GM23338 (cell line): Measurements from ENCODE around the gene TXNL4A. TPM values are rescaled to one million over a fixed set of nuclear protein-coding genes. Genes with fewer than 3 reads are reported as not detected.

Experiments used
- ATAC-seq: fragments of 200-7000 bp; cut with Tn5 transposase; 3 replicates; pipeline ENCODE4 v1.9.1; 2020
- DNase-seq: peaks from one replicate; pipeline ENCODE4 v3.0.0-alpha.2; 2015; ENCODE audit warnings: low spot score
- H2AFZ ChIP-seq: fragments of 200-600 bp; sonication (generic); 2 replicates; pipeline ENCODE4 v1.8.0; 2016; ENCODE audit warnings: antibody characterized with exemption, mild to moderate bottlenecking, moderate library complexity
- H3F3A ChIP-seq: fragments of 200-600 bp; sonication (generic); replicated peaks from 2 replicates; pipeline ENCODE4 v1.8.0; 2017; ENCODE audit warnings: antibody characterized with exemption, mixed run types, low read depth
- H3K27ac ChIP-seq: fragments of 200-600 bp; sonication (generic); 2 replicates; pipeline ENCODE4 v1.6.1; 2016; ENCODE audit warnings: low read depth
- H3K27me3 ChIP-seq: fragments of 200-600 bp; sonication (generic); 2 replicates; pipeline ENCODE4 v1.8.0; 2016; ENCODE audit warnings: mild to moderate bottlenecking, mixed run types, moderate library complexity; ENCODE audit not compliant: insufficient read depth
- H3K36me3 ChIP-seq: fragments of 200-600 bp; sonication (generic); 2 replicates; pipeline ENCODE4 v1.8.0; 2016; ENCODE audit warnings: mild to moderate bottlenecking; ENCODE audit not compliant: insufficient read depth
- H3K4me1 ChIP-seq: fragments of 200-600 bp; sonication (generic); 2 replicates; pipeline ENCODE4 v1.8.0; 2016; ENCODE audit warnings: mild to moderate bottlenecking, moderate library complexity; ENCODE audit not compliant: insufficient read depth
- H3K4me2 ChIP-seq: fragments of 200-600 bp; sonication (generic); 2 replicates; pipeline ENCODE4 v1.7.1; 2017; ENCODE audit warnings: mixed run types
- H3K4me3 ChIP-seq: fragments of 200-600 bp; sonication (generic); 2 replicates; pipeline ENCODE4 v1.6.1; 2016; ENCODE audit warnings: mixed run types
- H3K79me2 ChIP-seq: fragments of 200-600 bp; sonication (generic); replicated peaks from 2 replicates; pipeline ENCODE4 v1.8.0; 2017; ENCODE audit warnings: mild to moderate bottlenecking; ENCODE audit not compliant: insufficient read depth
- H3K9me2 ChIP-seq: fragments of 200-600 bp; sonication (generic); 2 replicates; pipeline ENCODE4 v1.8.0; 2017; ENCODE audit not compliant: insufficient read depth
- H4K20me1 ChIP-seq: fragments of 200-600 bp; sonication (generic); replicated peaks from 2 replicates; pipeline ENCODE4 v1.8.0; 2017; ENCODE audit warnings: mild to moderate bottlenecking; ENCODE audit not compliant: insufficient read depth
- H3K27ac Mint-ChIP-seq: 2 replicates; pipeline ENCODE4 v1.8.0; 2020; ENCODE audit warnings: inconsistent platforms, mild to moderate bottlenecking, moderate library complexity, mixed read lengths
- H3K27me3 Mint-ChIP-seq: 3 replicates; pipeline ENCODE4 v1.8.0; 2022; ENCODE audit warnings: low read depth, mild to moderate bottlenecking, moderate library complexity, mixed read lengths, inconsistent platforms; ENCODE audit not compliant: insufficient read depth, poor library complexity
- H3K36me3 Mint-ChIP-seq: 3 replicates; pipeline ENCODE4 v1.8.0; 2021; ENCODE audit warnings: low read depth, mild to moderate bottlenecking, inconsistent platforms, moderate library complexity, mixed read lengths
- H3K4me1 Mint-ChIP-seq: 3 replicates; pipeline ENCODE4 v1.8.0; 2020; ENCODE audit warnings: mild to moderate bottlenecking, inconsistent platforms, mixed read lengths
- H3K4me3 Mint-ChIP-seq: 3 replicates; pipeline ENCODE4 v1.8.0; 2021; ENCODE audit warnings: moderate library complexity, mild to moderate bottlenecking, inconsistent platforms, mixed read lengths
- H3K9me3 Mint-ChIP-seq: 3 replicates; pipeline ENCODE4 v1.8.0; 2020; ENCODE audit warnings: moderate library complexity, mild to moderate bottlenecking, inconsistent platforms, mixed read lengths
- CREB1 ChIP-seq: fragments of 250-450 bp; sonication (Bioruptor Pico); IDR thresholded peaks from 2 replicates; pipeline ENCODE4 v1.5.0; 2020; ENCODE audit warnings: low read depth, mild to moderate bottlenecking, moderate library complexity
- JUNB ChIP-seq: IDR thresholded peaks from one replicate; pipeline ENCODE4 v1.6.1; 2016; ENCODE audit warnings: antibody characterized with exemption; ENCODE audit not compliant: unreplicated experiment
- POLR2AphosphoS5 ChIP-seq: IDR thresholded peaks from 2 replicates; pipeline ENCODE4 v1.6.1; 2016; ENCODE audit warnings: antibody characterized with exemption, low read depth
- ZNF331 ChIP-seq: fragments of 250-450 bp; sonication (Bioruptor Pico); IDR thresholded peaks from 2 replicates; pipeline ENCODE4 v1.5.0; 2020; ENCODE audit warnings: low read depth, mild to moderate bottlenecking, moderate library complexity
- polyA plus RNA-seq: library from polyadenylated mRNA; unstranded; fragments of >200 nt; fragmentation: Nextera tagmentation; extraction: Ambion mirVana; gene quantifications from 2 replicates; pipeline ENCODE4 v1.2.1, GENCODE V29; 2016
- total RNA-seq: library from RNA; depleted of rRNA; stranded (reverse); fragments of >200 nt; shearing (Covaris generic); gene quantifications from 2 replicates; pipeline ENCODE4 v1.2.3, GENCODE V29; 2014
- TF ChIP-seq, protein P1 (sequence below), 2 experiments: fragments of 200-600 bp in 1 of 2; sonication (generic) in 1 of 2; conservative IDR thresholded peaks; 2 replicates each; pipeline versions ENCODE4 v1.5.1 to v1.6.1; 2016 to 2017; ENCODE audit warnings: antibody characterized with exemption in 2 of 2, low read depth in 2 of 2, mild to moderate bottlenecking in 2 of 2, moderate library complexity in 1 of 2
- TF ChIP-seq, protein P2 (sequence below): IDR thresholded peaks from 2 replicates; pipeline ENCODE4 v1.6.1; 2016; ENCODE audit warnings: antibody characterized with exemption
- TF ChIP-seq, protein P3 (sequence below): IDR thresholded peaks from one replicate; pipeline ENCODE4 v1.6.1; 2018; ENCODE audit warnings: antibody characterized with exemption; ENCODE audit not compliant: unreplicated experiment
- TF ChIP-seq, protein P4 (sequence below): fragments of 250-450 bp; sonication (Bioruptor Pico); IDR thresholded peaks from 2 replicates; pipeline ENCODE4 v1.5.0; 2020; ENCODE audit warnings: mild to moderate bottlenecking, moderate library complexity

Gene TXNL4A
- total and polyA plus RNA-seq, 2 experiments from 2014 or later, result 51.0 to 271 TPM

DNA sequence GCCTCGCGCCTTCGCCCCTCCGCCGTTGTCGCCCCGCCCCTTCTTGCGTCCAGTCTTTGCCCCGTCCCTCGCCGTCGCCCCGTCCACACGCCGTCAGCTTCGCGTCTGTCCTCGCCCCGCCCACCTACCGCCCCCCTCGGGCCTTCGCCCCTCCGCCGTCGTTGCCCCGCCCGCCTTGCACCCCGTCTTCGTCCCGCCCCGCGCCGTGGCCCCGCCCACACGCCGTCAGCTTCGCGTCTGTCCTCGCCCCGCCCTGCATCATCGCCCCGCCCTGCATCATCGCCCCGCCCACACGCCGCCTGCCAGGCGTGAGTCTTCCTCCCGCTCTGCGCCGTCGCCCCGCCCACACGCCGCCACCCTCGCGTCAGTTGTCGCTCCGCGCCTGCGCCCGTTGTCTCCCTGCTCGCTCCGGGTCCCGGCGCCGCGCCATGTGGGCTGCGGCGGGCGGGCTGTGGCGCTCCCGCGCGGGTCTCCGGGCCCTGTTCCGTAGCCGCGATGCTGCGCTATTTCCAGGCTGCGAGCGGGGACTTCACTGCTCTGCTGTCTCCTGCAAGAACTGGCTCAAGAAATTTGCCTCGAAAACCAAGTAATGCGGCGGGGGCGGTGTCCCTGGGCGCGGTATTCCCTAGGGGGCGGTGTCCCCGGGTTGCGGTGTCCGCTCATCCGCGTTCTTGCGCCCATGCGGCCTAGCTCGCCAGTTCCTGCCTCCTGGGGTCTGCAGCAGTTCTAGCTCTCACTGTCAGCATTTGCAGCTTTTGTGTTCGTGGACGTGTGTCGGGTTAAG, 45.9 kb upstream of the TXNL4A start, which contains the start of gene RBFA (continued):
- TF ChIP-seq, protein P1, sequence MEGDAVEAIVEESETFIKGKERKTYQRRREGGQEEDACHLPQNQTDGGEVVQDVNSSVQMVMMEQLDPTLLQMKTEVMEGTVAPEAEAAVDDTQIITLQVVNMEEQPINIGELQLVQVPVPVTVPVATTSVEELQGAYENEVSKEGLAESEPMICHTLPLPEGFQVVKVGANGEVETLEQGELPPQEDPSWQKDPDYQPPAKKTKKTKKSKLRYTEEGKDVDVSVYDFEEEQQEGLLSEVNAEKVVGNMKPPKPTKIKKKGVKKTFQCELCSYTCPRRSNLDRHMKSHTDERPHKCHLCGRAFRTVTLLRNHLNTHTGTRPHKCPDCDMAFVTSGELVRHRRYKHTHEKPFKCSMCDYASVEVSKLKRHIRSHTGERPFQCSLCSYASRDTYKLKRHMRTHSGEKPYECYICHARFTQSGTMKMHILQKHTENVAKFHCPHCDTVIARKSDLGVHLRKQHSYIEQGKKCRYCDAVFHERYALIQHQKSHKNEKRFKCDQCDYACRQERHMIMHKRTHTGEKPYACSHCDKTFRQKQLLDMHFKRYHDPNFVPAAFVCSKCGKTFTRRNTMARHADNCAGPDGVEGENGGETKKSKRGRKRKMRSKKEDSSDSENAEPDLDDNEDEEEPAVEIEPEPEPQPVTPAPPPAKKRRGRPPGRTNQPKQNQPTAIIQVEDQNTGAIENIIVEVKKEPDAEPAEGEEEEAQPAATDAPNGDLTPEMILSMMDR (conservative IDR thresholded peaks at IDR 0.05; ENCODE audit: low read depth in 2 of 2), result peak; percentile 46 to 49; a peak in 3 of 4 replicates
- TF ChIP-seq, protein P2, sequence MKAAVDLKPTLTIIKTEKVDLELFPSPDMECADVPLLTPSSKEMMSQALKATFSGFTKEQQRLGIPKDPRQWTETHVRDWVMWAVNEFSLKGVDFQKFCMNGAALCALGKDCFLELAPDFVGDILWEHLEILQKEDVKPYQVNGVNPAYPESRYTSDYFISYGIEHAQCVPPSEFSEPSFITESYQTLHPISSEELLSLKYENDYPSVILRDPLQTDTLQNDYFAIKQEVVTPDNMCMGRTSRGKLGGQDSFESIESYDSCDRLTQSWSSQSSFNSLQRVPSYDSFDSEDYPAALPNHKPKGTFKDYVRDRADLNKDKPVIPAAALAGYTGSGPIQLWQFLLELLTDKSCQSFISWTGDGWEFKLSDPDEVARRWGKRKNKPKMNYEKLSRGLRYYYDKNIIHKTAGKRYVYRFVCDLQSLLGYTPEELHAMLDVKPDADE, result no peak
- TF ChIP-seq JUNB, result no peak
- no peak for TF ChIP-seq ZNF331

DNA sequence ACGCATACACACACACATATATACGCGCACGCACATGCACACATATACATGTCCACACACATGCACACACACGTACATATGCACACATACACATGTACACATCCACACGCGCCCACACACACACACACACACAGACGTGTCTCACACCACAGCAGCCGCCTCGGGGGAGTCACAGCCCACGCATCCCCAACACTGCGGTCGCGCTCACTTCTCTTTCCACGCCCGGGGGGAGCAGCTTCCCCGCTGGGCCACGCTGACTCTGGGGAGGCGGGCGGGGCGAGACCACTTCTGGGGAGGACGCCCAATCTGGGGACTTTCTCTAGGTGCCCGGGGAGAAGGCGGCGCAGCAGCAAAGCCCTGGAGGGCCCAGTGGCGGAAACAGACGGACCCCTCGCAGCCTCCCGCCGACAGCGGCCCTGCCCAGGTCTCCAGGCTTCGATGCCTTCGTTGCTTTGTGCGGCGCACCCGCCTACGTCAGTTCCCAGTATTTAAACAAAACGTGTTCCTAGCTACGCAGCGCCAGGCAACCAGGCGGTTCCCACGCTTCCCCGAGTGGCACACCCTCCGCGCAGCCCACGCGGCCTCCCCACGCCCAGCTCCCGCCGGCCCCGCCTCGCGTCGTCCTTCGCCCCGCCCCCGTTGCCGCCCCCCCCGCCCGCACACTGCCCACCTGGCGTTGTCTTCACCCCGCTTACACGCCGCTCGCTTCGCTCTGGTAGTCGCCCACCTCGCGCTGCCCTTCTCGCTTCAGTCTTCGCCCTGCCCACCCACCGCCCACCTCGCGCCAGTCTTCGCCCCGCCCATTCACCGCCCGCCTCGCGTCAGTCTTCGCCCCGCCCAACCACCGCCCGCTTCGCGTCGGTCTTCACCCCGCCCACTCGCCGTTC, 45.1 kb upstream of the TXNL4A start:
- peaks cover under 1% of the 10 kb centered on the region; the same call in 1 of the 3 replicates for H3K9me3 Mint-ChIP-seq

More for the DNA sequence above, 45.1 kb upstream of the TXNL4A start:
- Histone ChIP-seq H3K27ac (peak overlapping the region; percentile 50; the same call in 1 of the 2 replicates), H3K27me3 (no peaks in the 10 kb centered on the region), H3K4me1 (no peaks in the 10 kb centered on the region; the same call in 1 of the 2 replicates), H3K9me2 (no peaks in the 10 kb centered on the region; the same call in 1 of the 2 replicates), H3K4me2 (peak overlapping the region; percentile 93), H3K79me2 (peaks cover 34% of the 10 kb centered on the region), H3K4me3 (peak overlapping the region; percentile 85), H3K36me3 (no peaks in the 10 kb centered on the region), H3F3A (no peaks in the 10 kb centered on the region), H4K20me1 (peaks cover 4% of the 10 kb centered on the region; the same call in 1 of the 2 replicates), H2AFZ (peak overlapping the region; percentile 94)
- DNase-seq, result peak; percentile 84
- peaks cover 21% of the 10 kb centered on the region for H3K4me1 Mint-ChIP-seq
- peak; percentile 45; the same call in 1 of the 2 replicates for TF ChIP-seq POLR2AphosphoS5
- TF ChIP-seq, protein P3, sequence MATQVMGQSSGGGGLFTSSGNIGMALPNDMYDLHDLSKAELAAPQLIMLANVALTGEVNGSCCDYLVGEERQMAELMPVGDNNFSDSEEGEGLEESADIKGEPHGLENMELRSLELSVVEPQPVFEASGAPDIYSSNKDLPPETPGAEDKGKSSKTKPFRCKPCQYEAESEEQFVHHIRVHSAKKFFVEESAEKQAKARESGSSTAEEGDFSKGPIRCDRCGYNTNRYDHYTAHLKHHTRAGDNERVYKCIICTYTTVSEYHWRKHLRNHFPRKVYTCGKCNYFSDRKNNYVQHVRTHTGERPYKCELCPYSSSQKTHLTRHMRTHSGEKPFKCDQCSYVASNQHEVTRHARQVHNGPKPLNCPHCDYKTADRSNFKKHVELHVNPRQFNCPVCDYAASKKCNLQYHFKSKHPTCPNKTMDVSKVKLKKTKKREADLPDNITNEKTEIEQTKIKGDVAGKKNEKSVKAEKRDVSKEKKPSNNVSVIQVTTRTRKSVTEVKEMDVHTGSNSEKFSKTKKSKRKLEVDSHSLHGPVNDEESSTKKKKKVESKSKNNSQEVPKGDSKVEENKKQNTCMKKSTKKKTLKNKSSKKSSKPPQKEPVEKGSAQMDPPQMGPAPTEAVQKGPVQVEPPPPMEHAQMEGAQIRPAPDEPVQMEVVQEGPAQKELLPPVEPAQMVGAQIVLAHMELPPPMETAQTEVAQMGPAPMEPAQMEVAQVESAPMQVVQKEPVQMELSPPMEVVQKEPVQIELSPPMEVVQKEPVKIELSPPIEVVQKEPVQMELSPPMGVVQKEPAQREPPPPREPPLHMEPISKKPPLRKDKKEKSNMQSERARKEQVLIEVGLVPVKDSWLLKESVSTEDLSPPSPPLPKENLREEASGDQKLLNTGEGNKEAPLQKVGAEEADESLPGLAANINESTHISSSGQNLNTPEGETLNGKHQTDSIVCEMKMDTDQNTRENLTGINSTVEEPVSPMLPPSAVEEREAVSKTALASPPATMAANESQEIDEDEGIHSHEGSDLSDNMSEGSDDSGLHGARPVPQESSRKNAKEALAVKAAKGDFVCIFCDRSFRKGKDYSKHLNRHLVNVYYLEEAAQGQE, result no peak
- peak; percentile 73; the same call in 1 of the 2 replicates for TF ChIP-seq CREB1 (CRISPR knock-in tag)
- TF ChIP-seq, protein P4, sequence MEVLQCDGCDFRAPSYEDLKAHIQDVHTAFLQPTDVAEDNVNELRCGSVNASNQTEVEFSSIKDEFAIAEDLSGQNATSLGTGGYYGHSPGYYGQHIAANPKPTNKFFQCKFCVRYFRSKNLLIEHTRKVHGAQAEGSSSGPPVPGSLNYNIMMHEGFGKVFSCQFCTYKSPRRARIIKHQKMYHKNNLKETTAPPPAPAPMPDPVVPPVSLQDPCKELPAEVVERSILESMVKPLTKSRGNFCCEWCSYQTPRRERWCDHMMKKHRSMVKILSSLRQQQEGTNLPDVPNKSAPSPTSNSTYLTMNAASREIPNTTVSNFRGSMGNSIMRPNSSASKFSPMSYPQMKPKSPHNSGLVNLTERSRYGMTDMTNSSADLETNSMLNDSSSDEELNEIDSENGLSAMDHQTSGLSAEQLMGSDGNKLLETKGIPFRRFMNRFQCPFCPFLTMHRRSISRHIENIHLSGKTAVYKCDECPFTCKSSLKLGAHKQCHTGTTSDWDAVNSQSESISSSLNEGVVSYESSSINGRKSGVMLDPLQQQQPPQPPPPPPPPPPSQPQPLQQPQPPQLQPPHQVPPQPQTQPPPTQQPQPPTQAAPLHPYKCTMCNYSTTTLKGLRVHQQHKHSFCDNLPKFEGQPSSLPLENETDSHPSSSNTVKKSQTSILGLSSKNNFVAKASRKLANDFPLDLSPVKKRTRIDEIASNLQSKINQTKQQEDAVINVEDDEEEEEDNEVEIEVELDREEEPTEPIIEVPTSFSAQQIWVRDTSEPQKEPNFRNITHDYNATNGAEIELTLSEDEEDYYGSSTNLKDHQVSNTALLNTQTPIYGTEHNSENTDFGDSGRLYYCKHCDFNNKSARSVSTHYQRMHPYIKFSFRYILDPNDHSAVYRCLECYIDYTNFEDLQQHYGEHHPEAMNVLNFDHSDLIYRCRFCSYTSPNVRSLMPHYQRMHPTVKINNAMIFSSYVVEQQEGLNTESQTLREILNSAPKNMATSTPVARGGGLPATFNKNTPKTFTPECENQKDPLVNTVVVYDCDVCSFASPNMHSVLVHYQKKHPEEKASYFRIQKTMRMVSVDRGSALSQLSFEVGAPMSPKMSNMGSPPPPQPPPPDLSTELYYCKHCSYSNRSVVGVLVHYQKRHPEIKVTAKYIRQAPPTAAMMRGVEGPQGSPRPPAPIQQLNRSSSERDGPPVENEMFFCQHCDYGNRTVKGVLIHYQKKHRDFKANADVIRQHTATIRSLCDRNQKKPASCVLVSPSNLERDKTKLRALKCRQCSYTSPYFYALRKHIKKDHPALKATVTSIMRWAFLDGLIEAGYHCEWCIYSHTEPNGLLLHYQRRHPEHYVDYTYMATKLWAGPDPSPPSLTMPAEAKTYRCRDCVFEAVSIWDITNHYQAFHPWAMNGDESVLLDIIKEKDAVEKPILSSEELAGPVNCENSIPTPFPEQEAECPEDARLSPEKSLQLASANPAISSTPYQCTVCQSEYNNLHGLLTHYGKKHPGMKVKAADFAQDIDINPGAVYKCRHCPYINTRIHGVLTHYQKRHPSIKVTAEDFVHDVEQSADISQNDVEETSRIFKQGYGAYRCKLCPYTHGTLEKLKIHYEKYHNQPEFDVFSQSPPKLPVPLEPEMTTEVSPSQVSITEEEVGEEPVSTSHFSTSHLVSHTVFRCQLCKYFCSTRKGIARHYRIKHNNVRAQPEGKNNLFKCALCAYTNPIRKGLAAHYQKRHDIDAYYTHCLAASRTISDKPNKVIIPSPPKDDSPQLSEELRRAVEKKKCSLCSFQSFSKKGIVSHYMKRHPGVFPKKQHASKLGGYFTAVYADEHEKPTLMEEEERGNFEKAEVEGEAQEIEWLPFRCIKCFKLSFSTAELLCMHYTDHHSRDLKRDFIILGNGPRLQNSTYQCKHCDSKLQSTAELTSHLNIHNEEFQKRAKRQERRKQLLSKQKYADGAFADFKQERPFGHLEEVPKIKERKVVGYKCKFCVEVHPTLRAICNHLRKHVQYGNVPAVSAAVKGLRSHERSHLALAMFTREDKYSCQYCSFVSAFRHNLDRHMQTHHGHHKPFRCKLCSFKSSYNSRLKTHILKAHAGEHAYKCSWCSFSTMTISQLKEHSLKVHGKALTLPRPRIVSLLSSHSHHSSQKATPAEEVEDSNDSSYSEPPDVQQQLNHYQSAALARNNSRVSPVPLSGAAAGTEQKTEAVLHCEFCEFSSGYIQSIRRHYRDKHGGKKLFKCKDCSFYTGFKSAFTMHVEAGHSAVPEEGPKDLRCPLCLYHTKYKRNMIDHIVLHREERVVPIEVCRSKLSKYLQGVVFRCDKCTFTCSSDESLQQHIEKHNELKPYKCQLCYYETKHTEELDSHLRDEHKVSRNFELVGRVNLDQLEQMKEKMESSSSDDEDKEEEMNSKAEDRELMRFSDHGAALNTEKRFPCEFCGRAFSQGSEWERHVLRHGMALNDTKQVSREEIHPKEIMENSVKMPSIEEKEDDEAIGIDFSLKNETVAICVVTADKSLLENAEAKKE (CRISPR knock-in tag), result no peak
- peaks cover 14% of the 10 kb centered on the region for H3K27me3 Mint-ChIP-seq
- ATAC-seq, result peak; percentile 82
- H3K4me3 Mint-ChIP-seq, result peak overlapping the region; percentile 84
- H3K27ac Mint-ChIP-seq, result peak overlapping the region; percentile 89
- H3K36me3 Mint-ChIP-seq, result peaks cover 11% of the 10 kb centered on the region
